H9 (cell line): ENCODE results near the gene NRXN3. TPM values are rescaled to one million over a fixed set of nuclear protein-coding genes. Genes with fewer than 3 reads are reported as not detected.

Experiments used
- DNase-seq: peaks from one replicate; pipeline ENCODE4 v3.0.0-alpha.2; 2017
- H2AFZ ChIP-seq: one replicate; pipeline ENCODE4 v1.6.1; 2013; ENCODE audit warnings: mild to moderate bottlenecking, low read length, control low read depth, moderate library complexity
- H2AK5ac ChIP-seq: 2 replicates; pipeline ENCODE4 v1.6.1; 2013; ENCODE audit warnings: low read length, control low read depth, mixed read lengths; ENCODE audit not compliant: insufficient read length
- H2BK120ac ChIP-seq: one replicate; pipeline ENCODE4 v1.6.1; 2013; ENCODE audit warnings: low read depth, mild to moderate bottlenecking, low read length, control low read depth, inconsistent platforms; ENCODE audit not compliant: poor library complexity, severe bottlenecking
- H2BK12ac ChIP-seq: 2 replicates; pipeline ENCODE4 v1.6.1; 2013; ENCODE audit warnings: low read length, control low read depth, mixed read lengths, low read depth; ENCODE audit not compliant: insufficient read length
- H2BK15ac ChIP-seq: 2 replicates; pipeline ENCODE4 v1.6.1; 2013; ENCODE audit warnings: low read depth, low read length, control low read depth
- H2BK20ac ChIP-seq: one replicate; pipeline ENCODE4 v1.6.1; 2013; ENCODE audit warnings: low read depth, mild to moderate bottlenecking, low read length, control low read depth, inconsistent platforms; ENCODE audit not compliant: poor library complexity, severe bottlenecking
- H2BK5ac ChIP-seq: 2 replicates; pipeline ENCODE4 v1.6.1; 2013; ENCODE audit warnings: low read length, control low read depth, mixed read lengths; ENCODE audit not compliant: insufficient read length
- H3K14ac ChIP-seq: 2 replicates; pipeline ENCODE4 v1.6.1; 2013; ENCODE audit warnings: low read length, control low read depth; ENCODE audit not compliant: insufficient read depth
- H3K18ac ChIP-seq: 2 replicates; pipeline ENCODE4 v1.6.1; 2013; ENCODE audit warnings: low read depth, mild to moderate bottlenecking, mixed read lengths, low read length, control low read depth; ENCODE audit not compliant: insufficient read length
- H3K23ac ChIP-seq: 2 replicates; pipeline ENCODE4 v1.6.1; 2013; ENCODE audit warnings: low read length, control low read depth, mixed read lengths, low read depth; ENCODE audit not compliant: insufficient read length
- H3K23me2 ChIP-seq: 2 replicates; pipeline ENCODE4 v1.6.1; 2013; ENCODE audit warnings: low read depth, mild to moderate bottlenecking, mixed read lengths, low read length, control low read depth; ENCODE audit not compliant: insufficient read length, poor library complexity, severe bottlenecking
- H3K27ac ChIP-seq: 2 replicates; pipeline ENCODE4 v1.5.1; 2013; ENCODE audit warnings: low read length, control low read depth, mixed read lengths, low read depth; ENCODE audit not compliant: insufficient read length
- H3K27me3 ChIP-seq: 2 replicates; pipeline ENCODE4 v1.6.1; 2013; ENCODE audit warnings: low read length, control low read depth, inconsistent platforms; ENCODE audit not compliant: insufficient read depth
- H3K4ac ChIP-seq: 2 replicates; pipeline ENCODE4 v1.6.1; 2013; ENCODE audit warnings: low read depth, mild to moderate bottlenecking, control low read depth, inconsistent platforms, low read length, moderate library complexity
- H3K4me1 ChIP-seq: 2 replicates; pipeline ENCODE4 v1.6.1; 2013; ENCODE audit warnings: low read length, control low read depth, inconsistent platforms; ENCODE audit not compliant: insufficient read depth
- H3K4me2 ChIP-seq: 2 replicates; pipeline ENCODE4 v1.6.1; 2013; ENCODE audit warnings: low read length, control low read depth, mixed read lengths; ENCODE audit not compliant: insufficient read length, insufficient read depth
- H3K56ac ChIP-seq: 2 replicates; pipeline ENCODE4 v1.6.1; 2013; ENCODE audit warnings: low read depth, mild to moderate bottlenecking, mixed read lengths, low read length, control low read depth; ENCODE audit not compliant: insufficient read length
- H3K79me1 ChIP-seq: 2 replicates; pipeline ENCODE4 v1.6.1; 2013; ENCODE audit warnings: low read depth, mild to moderate bottlenecking, moderate library complexity, low read length, control low read depth, inconsistent platforms; ENCODE audit not compliant: insufficient read depth, poor library complexity, severe bottlenecking
- H3K79me2 ChIP-seq: 2 replicates; pipeline ENCODE4 v1.6.1; 2013; ENCODE audit warnings: low read length, control low read depth, inconsistent platforms; ENCODE audit not compliant: insufficient read depth
- H3K9ac ChIP-seq: 2 replicates; pipeline ENCODE4 v1.6.1; 2013; ENCODE audit warnings: low read length, control low read depth, mixed read lengths; ENCODE audit not compliant: insufficient read length; ENCODE audit errors: extremely low read depth
- H3K9me3 ChIP-seq: one replicate; pipeline ENCODE4 v1.6.1; 2013; ENCODE audit warnings: low read depth, low read length, inconsistent platforms; ENCODE audit not compliant: control insufficient read depth
- H3T11ph ChIP-seq: one replicate; pipeline ENCODE4 v1.6.1; 2013; ENCODE audit warnings: mild to moderate bottlenecking, low read length, control low read depth, inconsistent platforms
- H4K20me1 ChIP-seq: one replicate; pipeline ENCODE4 v1.6.1; 2013; ENCODE audit not compliant: control insufficient read depth, insufficient read length, insufficient read depth
- H4K5ac ChIP-seq: 2 replicates; pipeline ENCODE4 v1.6.1; 2013; ENCODE audit warnings: low read depth, mild to moderate bottlenecking, mixed read lengths, low read length, control low read depth; ENCODE audit not compliant: insufficient read length
- H4K8ac ChIP-seq: replicated peaks from 2 replicates; pipeline ENCODE4 v1.6.1; 2013; ENCODE audit warnings: low read length, control low read depth, mixed read lengths, low read depth; ENCODE audit not compliant: insufficient read length
- H4K91ac ChIP-seq: 2 replicates; pipeline ENCODE4 v1.6.1; 2013; ENCODE audit warnings: low read depth, mild to moderate bottlenecking, moderate library complexity, mixed read lengths, low read length, control low read depth; ENCODE audit not compliant: insufficient read length
- H3K27ac Mint-ChIP-seq, 3 experiments: 2 replicates in 2 of 3; 3 replicates in 1 of 3; pipeline ENCODE4 v1.8.0; 2020 to 2021; ENCODE audit warnings: mixed read lengths in 3 of 3, mild to moderate bottlenecking in 1 of 3, moderate library complexity in 1 of 3
- H3K27me3 Mint-ChIP-seq: 2 replicates; pipeline ENCODE4 v1.8.0; 2021; ENCODE audit warnings: low read depth, mild to moderate bottlenecking, moderate library complexity, mixed read lengths
- H3K36me3 Mint-ChIP-seq, 3 experiments: 2 replicates in 2 of 3; 3 replicates in 1 of 3; pipeline ENCODE4 v1.8.0; 2020 to 2021; ENCODE audit warnings: low read depth in 3 of 3, mixed read lengths in 3 of 3; ENCODE audit not compliant: insufficient read depth in 1 of 3
- H3K4me1 Mint-ChIP-seq, 2 experiments: 2 replicates each; pipeline ENCODE4 v1.8.0; 2020; ENCODE audit warnings: mixed read lengths in 2 of 2
- H3K4me3 Mint-ChIP-seq, 2 experiments: 2 replicates in 1 of 2; 3 replicates in 1 of 2; pipeline ENCODE4 v1.8.0; 2020 to 2021; ENCODE audit warnings: mild to moderate bottlenecking in 2 of 2, mixed read lengths in 2 of 2, moderate library complexity in 1 of 2
- H3K9me3 Mint-ChIP-seq, 2 experiments: 2 replicates in 1 of 2; 3 replicates in 1 of 2; pipeline ENCODE4 v1.8.0; 2020; ENCODE audit warnings: mild to moderate bottlenecking in 2 of 2, mixed read lengths in 2 of 2, moderate library complexity in 1 of 2
- WGBS: extraction: QIAGEN DNeasy Blood & Tissue Kit; methylation state at CpG from one replicate; pipeline ENCODE4 v1.1.7; 2013; ENCODE audit warnings: missing lambda C conversion rate, low lambda C conversion rate, mixed read lengths; ENCODE audit not compliant: insufficient read length; ENCODE audit errors: extremely low coverage; 5-methylcytosine and 5-hydroxymethylcytosine counted together
- total RNA-seq: library from RNA; stranded (reverse); gene quantifications from 2 replicates; pipeline ENCODE4 v1.2.1, GENCODE V29; 2021
- TF ChIP-seq, protein P1 (sequence below): fragments of 200-600 bp; sonication (generic); conservative IDR thresholded peaks from 3 replicates; pipeline ENCODE4 v1.8.0; 2021; ENCODE audit warnings: antibody characterized with exemption, mild to moderate bottlenecking

NRXN3 gene
- total RNA-seq, 1 experiment from 2014 or later = 1.8 TPM

DNA sequence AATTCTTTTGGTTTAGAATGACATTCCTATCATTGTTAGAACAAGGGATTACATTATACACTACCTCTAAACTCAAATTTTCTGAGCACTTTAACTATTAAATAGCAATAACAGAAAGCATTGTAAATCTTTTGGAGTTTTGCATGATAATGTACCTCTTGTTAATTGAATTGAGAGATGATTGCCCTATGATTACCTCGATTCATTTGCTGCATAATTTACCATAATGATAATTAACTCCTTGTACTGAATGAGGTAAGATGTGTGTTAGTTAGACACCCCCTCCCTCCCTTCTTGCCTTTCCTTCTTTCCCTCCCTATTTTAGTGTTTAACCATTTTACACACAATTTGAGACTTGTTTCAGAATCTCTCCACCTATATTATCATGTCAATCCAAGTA is 1572.0 kb downstream of the NRXN3 start:
- Histone ChIP-seq H2BK5ac (no peak overlapping the region), H2BK12ac (no peak overlapping the region), H2BK120ac (no peak overlapping the region), H3K9me3 (no peaks in the 10 kb centered on the region), H3K4ac (no peak overlapping the region), H3K27ac (no peak overlapping the region), H2AFZ (no peak overlapping the region), H3K4me2 (no peak overlapping the region), H4K91ac (no peak overlapping the region), H3T11ph (no peak overlapping the region), H2BK15ac (no peak overlapping the region), H4K20me1 (no peaks in the 10 kb centered on the region), H3K14ac (no peak overlapping the region), H3K23ac (no peak overlapping the region), H3K9ac (no peak overlapping the region), H3K79me2 (no peaks in the 10 kb centered on the region), H4K8ac (no peak overlapping the region), H3K18ac (no peak overlapping the region), H2BK20ac (no peak overlapping the region), H3K79me1 (no peaks in the 10 kb centered on the region), H3K27me3 (no peaks in the 10 kb centered on the region), H3K4me1 (no peaks in the 10 kb centered on the region), H2AK5ac (no peak overlapping the region), H3K56ac (no peak overlapping the region), H4K5ac (no peak overlapping the region), H3K23me2 (no peaks in the 10 kb centered on the region)
- Mint-ChIP-seq H3K36me3 (peaks cover 5 to 14% (median 5%) of the 10 kb centered on the region in 3 experiments; a peak in 6 of 7 replicates), H3K27ac (no peak overlapping the region), H3K9me3 (peaks cover 10 to 12% of the 10 kb centered on the region in 2 experiments), H3K4me3 (no peak overlapping the region), H3K4me1 (peaks cover 9 to 10% of the 10 kb centered on the region in 2 experiments), H3K27me3 (no peaks in the 10 kb centered on the region)
- TF ChIP-seq, protein P1, sequence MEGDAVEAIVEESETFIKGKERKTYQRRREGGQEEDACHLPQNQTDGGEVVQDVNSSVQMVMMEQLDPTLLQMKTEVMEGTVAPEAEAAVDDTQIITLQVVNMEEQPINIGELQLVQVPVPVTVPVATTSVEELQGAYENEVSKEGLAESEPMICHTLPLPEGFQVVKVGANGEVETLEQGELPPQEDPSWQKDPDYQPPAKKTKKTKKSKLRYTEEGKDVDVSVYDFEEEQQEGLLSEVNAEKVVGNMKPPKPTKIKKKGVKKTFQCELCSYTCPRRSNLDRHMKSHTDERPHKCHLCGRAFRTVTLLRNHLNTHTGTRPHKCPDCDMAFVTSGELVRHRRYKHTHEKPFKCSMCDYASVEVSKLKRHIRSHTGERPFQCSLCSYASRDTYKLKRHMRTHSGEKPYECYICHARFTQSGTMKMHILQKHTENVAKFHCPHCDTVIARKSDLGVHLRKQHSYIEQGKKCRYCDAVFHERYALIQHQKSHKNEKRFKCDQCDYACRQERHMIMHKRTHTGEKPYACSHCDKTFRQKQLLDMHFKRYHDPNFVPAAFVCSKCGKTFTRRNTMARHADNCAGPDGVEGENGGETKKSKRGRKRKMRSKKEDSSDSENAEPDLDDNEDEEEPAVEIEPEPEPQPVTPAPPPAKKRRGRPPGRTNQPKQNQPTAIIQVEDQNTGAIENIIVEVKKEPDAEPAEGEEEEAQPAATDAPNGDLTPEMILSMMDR = no peak
- no peak for DNase-seq
- no CpG with 5 or more reads among the region's 1 CpG for WGBS
